HepG2 (cell line): Measurements from ENCODE around the gene GALNTL6. TPM values are rescaled to one million over a fixed set of nuclear protein-coding genes. Genes with fewer than 3 reads are reported as not detected.

Experiments used
- ATAC-seq: fragments of 200-7000 bp; cut with Tn5 transposase; 3 replicates; pipeline ENCODE4 v1.9.1; 2020; ENCODE audit warnings: mild to moderate bottlenecking, moderate library complexity
- BruUV-seq: library from RNA; stranded (reverse); fragments of 400-500 nt; replicated peaks from 2 replicates; lab custom pipeline; 2021; lab: Mats Ljungman, UMichigan
- CTCF ChIA-PET: fragments of 300-600 bp; formaldehyde crosslinking; extraction: SDS; loops from one replicate; lab custom pipeline; 2021; ENCODE audit warnings: low total read pairs, inconsistent platforms, low intra/inter-chr PET ratio; lab: Yijun Ruan, JAX
- POLR2A ChIA-PET: fragments of 350-600 bp; sonication (Branson Sonifier 250); formaldehyde crosslinking; loops from one replicate; lab custom pipeline; 2020; ENCODE audit warnings: antibody characterized with exemption, inconsistent platforms; lab: Yijun Ruan, JAX
- DNase-seq: peaks from one replicate; pipeline ENCODE4 v3.0.0-alpha.2; 2015; ENCODE audit warnings: low spot score
- FAIRE-seq: peaks from 3 replicates; lab custom pipeline; 2011; peaks lifted over from hg19 to GRCh38; lab: Jason Lieb, UNC
- H2AFZ ChIP-seq: one replicate; pipeline ENCODE4 v1.6.1; 2011; ENCODE audit warnings: low read length, inconsistent platforms
- H3K27ac ChIP-seq: fragments of 300-600 bp; 3 replicates; pipeline ENCODE4 v1.8.0; 2011; ENCODE audit warnings: mixed run types, mild to moderate bottlenecking, mixed read lengths, low read length, inconsistent platforms; ENCODE audit not compliant: insufficient read depth; ENCODE audit errors: extremely low read length
- H3K27me3 ChIP-seq, 2 experiments: fragments of 200-600 bp in 1 of 2; 2 replicates in 1 of 2; 3 replicates in 1 of 2; pipeline versions ENCODE4 v1.6.0 to v1.8.0; 2011; ENCODE audit warnings: low read length in 2 of 2, mild to moderate bottlenecking in 2 of 2, moderate library complexity in 2 of 2, inconsistent platforms in 1 of 2; ENCODE audit not compliant: insufficient read depth in 2 of 2, control insufficient read depth in 1 of 2
- H3K36me3 ChIP-seq, 2 experiments: fragments of 200-600 bp in 1 of 2; replicated peaks in 1 of 2; 2 replicates in 1 of 2; 3 replicates in 1 of 2; pipeline versions ENCODE4 v1.5.1 to v1.8.0; 2011; ENCODE audit warnings: low read length in 2 of 2, inconsistent platforms in 1 of 2; ENCODE audit not compliant: insufficient read depth in 2 of 2, control insufficient read depth in 1 of 2
- H3K4me1 ChIP-seq: 2 replicates; pipeline ENCODE4 v1.5.1; 2012; ENCODE audit warnings: low read length, inconsistent platforms; ENCODE audit not compliant: insufficient read depth
- H3K4me2 ChIP-seq: 2 replicates; pipeline ENCODE4 v1.6.0; 2011; ENCODE audit warnings: low read depth, low read length, inconsistent platforms
- H3K4me3 ChIP-seq, 3 experiments: fragments of 200-600 bp in 1 of 3; sonication (generic), shearing (Covaris generic) in 1 of 3; replicated peaks in 1 of 3; 2 replicates each; pipeline ENCODE4 v1.5.1; 2011 to 2016; ENCODE audit warnings: low read length in 3 of 3, inconsistent platforms in 2 of 3, low read depth in 2 of 3, mild to moderate bottlenecking in 2 of 3, control low read depth in 1 of 3, mixed read lengths in 1 of 3; ENCODE audit not compliant: insufficient read depth in 1 of 3
- H3K79me2 ChIP-seq: one replicate; pipeline ENCODE4 v1.6.1; 2011; ENCODE audit warnings: low read length, inconsistent platforms; ENCODE audit not compliant: insufficient read depth
- H3K9ac ChIP-seq: 2 replicates; pipeline ENCODE4 v1.6.0; 2011; ENCODE audit warnings: mild to moderate bottlenecking, low read depth, low read length, inconsistent platforms; ENCODE audit not compliant: insufficient read depth
- H3K9me3 ChIP-seq: 2 replicates; pipeline ENCODE4 v1.5.1; 2012; ENCODE audit warnings: mild to moderate bottlenecking, low read length
- H4K20me1 ChIP-seq: 2 replicates; pipeline ENCODE4 v1.6.0; 2011; ENCODE audit warnings: inconsistent platforms, mild to moderate bottlenecking, low read length, moderate library complexity; ENCODE audit not compliant: insufficient read depth
- NR2F1 ChIP-seq, 2 experiments: fragments of 450-650 bp in 1 of 2; formaldehyde crosslinking in 1 of 2; IDR thresholded peaks; 2 replicates each; pipeline versions ENCODE4 v1.5.0 to v1.6.1; 2016 to 2020; ENCODE audit warnings: mild to moderate bottlenecking in 1 of 2, missing compliant biosample characterization in 1 of 2, missing genetic modification reagents in 1 of 2, moderate library complexity in 1 of 2
- RAD51 ChIP-seq: fragments of 450-650 bp; IDR thresholded peaks from 2 replicates; pipeline ENCODE4 v1.6.1; 2016; ENCODE audit warnings: borderline replicate concordance
- RBFOX2 ChIP-seq: fragments of 200-400 bp; formaldehyde crosslinking; IDR thresholded peaks from 2 replicates; pipeline ENCODE4 v1.6.1; 2017; ENCODE audit warnings: low read depth, mild to moderate bottlenecking, low read length
- ZBTB7B ChIP-seq: sonication (generic); formaldehyde crosslinking; IDR thresholded peaks from 2 replicates; pipeline ENCODE4 v1.4.0; 2020; ENCODE audit warnings: missing genetic modification reagents
- ZFP37 ChIP-seq: sonication (generic); formaldehyde crosslinking; IDR thresholded peaks from 2 replicates; pipeline ENCODE4 v1.4.0; 2020; ENCODE audit warnings: missing genetic modification reagents, borderline replicate concordance
- ZKSCAN1 ChIP-seq: fragments of 150-350 bp; IDR thresholded peaks from 2 replicates; pipeline ENCODE4 v1.6.1; 2014; ENCODE audit warnings: low read length
- ZNF251 ChIP-seq: sonication (generic); formaldehyde crosslinking; IDR thresholded peaks from 2 replicates; pipeline ENCODE4 v1.9.0; 2021; ENCODE audit warnings: mild to moderate bottlenecking, missing genetic modification reagents
- ZNF33A ChIP-seq: sonication (generic); formaldehyde crosslinking; IDR thresholded peaks from 2 replicates; pipeline ENCODE4 v1.5.1; 2020; ENCODE audit warnings: missing genetic modification reagents, mild to moderate bottlenecking, moderate library complexity, borderline replicate concordance
- ZNF460 ChIP-seq: sonication (generic); formaldehyde crosslinking; IDR thresholded peaks from 2 replicates; pipeline ENCODE4 v1.5.1; 2020; ENCODE audit warnings: missing genetic modification reagents, mild to moderate bottlenecking, borderline replicate concordance
- ZNF616 ChIP-seq: sonication (generic); formaldehyde crosslinking; IDR thresholded peaks from 2 replicates; pipeline ENCODE4 v1.5.0; 2020; ENCODE audit warnings: low read depth, mild to moderate bottlenecking, missing genetic modification reagents
- ZNF652 ChIP-seq: IDR thresholded peaks from 2 replicates; pipeline ENCODE4 v1.6.1; 2016; ENCODE audit warnings: low read depth, borderline replicate concordance
- ZNF670 ChIP-seq: sonication (generic); formaldehyde crosslinking; IDR thresholded peaks from 2 replicates; pipeline ENCODE4 v1.8.0; 2022; ENCODE audit warnings: mild to moderate bottlenecking, missing genetic modification reagents, borderline replicate concordance
- ZNF672 ChIP-seq: sonication (generic); formaldehyde crosslinking; IDR thresholded peaks from 2 replicates; pipeline ENCODE4 v1.8.1; 2022; ENCODE audit warnings: missing genetic modification reagents
- ZNF780A ChIP-seq: sonication (generic); formaldehyde crosslinking; IDR thresholded peaks from 2 replicates; pipeline ENCODE4 v1.8.0; 2022; ENCODE audit warnings: mild to moderate bottlenecking, missing genetic modification reagents, moderate library complexity
- ZNF83 ChIP-seq: sonication (generic); formaldehyde crosslinking; IDR thresholded peaks from 2 replicates; pipeline ENCODE4 v1.4.0; 2020; ENCODE audit warnings: missing genetic modification reagents, mild to moderate bottlenecking, borderline replicate concordance
- WGBS: methylation state at CpG from one replicate; pipeline ENCODE4 v1.1.6; 2017; ENCODE audit warnings: low lambda C conversion rate; 5-methylcytosine and 5-hydroxymethylcytosine counted together
- in situ Hi-C: cut with HindIII; loops from 2 replicates; pipeline ENCODE4 v1.10.0; 2017; ENCODE audit warnings: low pct_unique_long_range_greater_than_20kb; ENCODE audit not compliant: extremely low pct_ligation_motif_present
- intact Hi-C: fragments of 100-400 bp; cut with micrococcal nuclease; formaldehyde crosslinking; loops from one replicate; pipeline ENCODE4 v1.10.0; 2022; ENCODE audit not compliant: unreplicated experiment
- polyA plus RNA-seq, 8 experiments: library from polyadenylated mRNA; depleted of rRNA in 3 of 8; stranded (reverse) in 7 of 8; unstranded in 1 of 8; fragments of >200 nt; fragmentation: Illumina TruSeq in 4 of 8; extraction: Trizol in 4 of 8; gene quantifications; 2 replicates each; pipeline versions ENCODE4 v1.2.1 to v1.2.3, GENCODE V29; 2011 to 2016; ENCODE audit warnings: low read depth in 4 of 8, missing spikeins in 1 of 8, mixed read lengths in 1 of 8; ENCODE audit not compliant: insufficient read depth in 1 of 8
- total RNA-seq, 5 experiments: library from RNA; depleted of rRNA; stranded (reverse); fragments of >200 nt; fragmentation: Illumina TruSeq; extraction: Trizol; gene quantifications; 2 replicates each; pipeline ENCODE4 v1.2.3, GENCODE V29; 2016; ENCODE audit warnings: low read depth in 1 of 5
- TF ChIP-seq, protein P1 (sequence below): sonication (generic); formaldehyde crosslinking; IDR thresholded peaks from 2 replicates; pipeline ENCODE4 v1.5.1; 2020; ENCODE audit warnings: missing genetic modification reagents, mild to moderate bottlenecking, borderline replicate concordance
- TF ChIP-seq, protein P2 (sequence below): sonication (generic); formaldehyde crosslinking; IDR thresholded peaks from 2 replicates; pipeline ENCODE4 v1.5.0; 2020; ENCODE audit warnings: mild to moderate bottlenecking, low read depth, missing genetic modification reagents, borderline replicate concordance
- TF ChIP-seq, protein P3 (sequence below): sonication (generic); formaldehyde crosslinking; IDR thresholded peaks from 2 replicates; pipeline ENCODE4 v1.4.0; 2020; ENCODE audit warnings: missing genetic modification reagents

GALNTL6 gene
- total and polyA plus RNA-seq, 2 of the 13 experiments (the other 11 are each of a cell fraction or from before 2014, with no cell fraction given), result not detected

DNA sequence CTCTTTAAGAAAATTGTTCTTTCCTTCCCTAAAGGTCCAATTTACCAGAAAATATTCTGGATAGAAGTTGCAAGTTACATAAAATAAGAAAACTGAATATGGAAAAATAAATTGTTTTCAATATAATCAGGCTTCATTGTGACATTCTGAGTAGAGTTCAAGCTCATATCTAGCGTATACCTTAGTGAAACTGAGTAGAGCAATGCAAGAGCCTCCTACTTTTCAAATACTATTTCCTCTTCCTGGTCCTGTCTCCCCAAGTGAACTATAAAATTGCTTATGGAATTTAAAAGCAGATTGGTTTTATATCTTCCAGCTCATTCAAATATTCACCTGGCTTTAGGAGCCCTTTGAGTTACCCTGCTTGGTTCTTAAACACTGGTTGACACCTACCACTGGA lies 1166.1 kb downstream of the GALNTL6 start:
- Histone ChIP-seq H3K9me3 (no peaks in the 10 kb centered on the region), H3K4me1 (no peaks in the 10 kb centered on the region), H3K79me2 (no peaks in the 10 kb centered on the region), H2AFZ (no peak overlapping the region), H4K20me1 (no peaks in the 10 kb centered on the region), H3K4me2 (no peak overlapping the region), H3K27me3 (no peaks in the 10 kb centered on the region), H3K36me3 (no peaks in the 10 kb centered on the region), H3K27ac (no peak overlapping the region), H3K9ac (no peak overlapping the region), H3K4me3 (no peak overlapping the region)
- TF ChIP-seq ZNF33A (CRISPR knock-in tag), result no peak
- TF ChIP-seq, protein P1, sequence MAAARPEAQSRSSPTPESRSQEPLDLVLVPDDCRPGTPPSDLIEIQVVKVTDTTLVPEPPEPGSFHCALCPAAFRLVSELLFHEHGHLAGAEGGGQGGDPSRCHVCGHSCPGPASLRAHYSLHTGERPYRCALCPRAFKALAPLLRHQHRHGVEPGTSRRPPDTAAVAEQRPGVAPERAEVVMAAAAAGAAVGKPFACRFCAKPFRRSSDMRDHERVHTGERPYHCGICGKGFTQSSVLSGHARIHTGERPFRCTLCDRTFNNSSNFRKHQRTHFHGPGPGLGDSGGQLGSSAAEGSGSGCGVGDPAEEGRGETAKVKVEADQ, result no peak
- no peak for TF ChIP-seq ZNF670 (CRISPR knock-in tag)
- no peak for TF ChIP-seq ZNF251 (CRISPR knock-in tag)
- intact Hi-C loops, result no loop called here
- in situ Hi-C loops, result no loop called here
- DNase-seq, result no peak
- POLR2A ChIA-PET, result no interaction called here
- CTCF ChIA-PET, result no interaction called here
- 0% methylated on average over 1 of the region's 1 CpG for WGBS
- no peak for ATAC-seq
- BruUV-seq, result no TSS peak
- FAIRE-seq, result no peak

DNA sequence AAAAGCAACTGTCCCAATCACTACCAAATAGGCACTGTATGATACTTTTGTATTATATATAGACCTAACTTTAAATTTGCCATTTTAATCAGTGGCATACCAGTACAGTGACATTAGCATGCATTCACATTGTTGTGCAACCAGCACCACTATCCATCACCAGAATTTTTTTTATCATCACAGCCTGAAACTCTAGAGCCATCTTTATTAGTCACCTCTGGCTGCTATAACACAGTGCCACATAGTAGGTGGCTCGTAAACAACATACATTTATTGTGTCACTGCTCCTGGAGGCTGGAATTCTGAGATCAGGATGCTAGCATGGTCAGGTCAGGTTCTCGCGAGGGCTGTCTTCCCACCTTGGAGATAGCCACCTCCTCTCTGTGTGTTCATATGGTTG lies 1167.0 kb downstream of the GALNTL6 start:
- BruUV-seq, result no TSS peak
- ATAC-seq, result no peak
- intact Hi-C loops, result no loop called here
- Histone ChIP-seq H3K9ac (no peak overlapping the region), H3K79me2 (no peaks in the 10 kb centered on the region), H3K27ac (no peak overlapping the region), H2AFZ (no peak overlapping the region), H3K4me3 (no peak overlapping the region), H3K4me2 (no peak overlapping the region), H4K20me1 (no peaks in the 10 kb centered on the region), H3K36me3 (no peaks in the 10 kb centered on the region), H3K27me3 (no peaks in the 10 kb centered on the region), H3K4me1 (no peaks in the 10 kb centered on the region), H3K9me3 (no peaks in the 10 kb centered on the region)
- no peak for FAIRE-seq
- DNase-seq, result no peak
- in situ Hi-C loops, result no loop called here
- CTCF ChIA-PET, result no interaction called here
- WGBS, result 63% methylated on average over 3 of the region's 3 CpGs
- POLR2A ChIA-PET, result no interaction called here
- TF ChIP-seq ZNF780A, result no peak
- TF ChIP-seq, protein P2, sequence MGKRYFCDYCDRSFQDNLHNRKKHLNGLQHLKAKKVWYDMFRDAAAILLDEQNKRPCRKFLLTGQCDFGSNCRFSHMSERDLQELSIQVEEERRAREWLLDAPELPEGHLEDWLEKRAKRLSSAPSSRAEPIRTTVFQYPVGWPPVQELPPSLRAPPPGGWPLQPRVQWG (CRISPR knock-in tag), result no peak
- no peak for TF ChIP-seq ZNF83
- TF ChIP-seq RAD51, result no peak
- no peak for TF ChIP-seq ZBTB7B (CRISPR knock-in tag)
- no peak for TF ChIP-seq ZNF672
- TF ChIP-seq, protein P3, sequence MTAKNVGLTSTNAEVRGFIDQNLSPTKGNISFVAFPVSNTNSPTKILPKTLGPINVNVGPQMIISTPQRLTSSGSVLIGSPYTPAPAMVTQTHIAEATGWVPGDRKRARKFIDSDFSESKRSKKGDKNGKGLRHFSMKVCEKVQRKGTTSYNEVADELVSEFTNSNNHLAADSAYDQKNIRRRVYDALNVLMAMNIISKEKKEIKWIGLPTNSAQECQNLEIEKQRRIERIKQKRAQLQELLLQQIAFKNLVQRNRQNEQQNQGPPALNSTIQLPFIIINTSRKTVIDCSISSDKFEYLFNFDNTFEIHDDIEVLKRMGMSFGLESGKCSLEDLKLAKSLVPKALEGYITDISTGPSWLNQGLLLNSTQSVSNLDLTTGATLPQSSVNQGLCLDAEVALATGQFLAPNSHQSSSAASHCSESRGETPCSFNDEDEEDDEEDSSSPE (CRISPR knock-in tag), result no peak
- TF ChIP-seq ZNF460, result no peak
- TF ChIP-seq ZFP37 (CRISPR knock-in tag), result no peak
- no peak for TF ChIP-seq NR2F1 (CRISPR knock-in tag; IDR thresholded peaks at IDR 0.05)
- TF ChIP-seq RBFOX2, result no peak
- no peak for TF ChIP-seq ZNF652 (CRISPR knock-in tag)
- TF ChIP-seq ZNF616 (CRISPR knock-in tag), result no peak
- no peak for TF ChIP-seq ZKSCAN1
